ENCODE measurements around the gene ZNF605. TPM values are rescaled to one million over a fixed set of nuclear protein-coding genes. Genes with fewer than 3 reads are reported as not detected.
A peak's percentile ranks its signal among the peaks of the same experiment; 100 is the strongest.

ZNF605 gene
- total RNA-seq, 1 experiment from 2014 or later, result 31.1 TPM

DNA sequence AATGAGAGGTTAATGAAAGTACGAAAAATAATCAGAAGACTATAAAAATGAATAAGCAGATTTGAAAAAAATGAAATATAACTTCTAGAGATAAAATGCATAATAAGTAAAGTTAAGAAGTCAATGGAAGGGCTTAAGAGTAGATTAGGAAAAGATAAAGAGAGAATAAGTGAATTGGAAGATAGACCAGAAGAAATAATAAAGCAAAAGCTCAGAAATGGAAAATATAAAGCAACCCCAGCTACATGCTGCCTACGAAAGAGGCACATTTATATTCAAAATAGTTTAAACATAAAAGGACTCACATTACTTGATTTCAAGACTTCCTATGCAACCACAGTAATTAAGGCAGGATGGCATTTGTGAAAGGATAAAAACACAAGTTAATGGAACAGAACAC lies 19.9 kb downstream of the ZNF605 start:
- peaks cover 20% of the 10 kb centered on the region for H3K9me3 Mint-ChIP-seq (ENCODE audit: low read depth, unreplicated experiment)
- no peaks in the 10 kb centered on the region for H3K4me1 Mint-ChIP-seq (ENCODE audit: low read depth, unreplicated experiment)
- no peaks in the 10 kb centered on the region for H3K27me3 Mint-ChIP-seq (ENCODE audit: unreplicated experiment)
- CTCF ChIA-PET, result no interaction called here
- BruUV-seq (replicated peaks), result no TSS peak
- peaks cover 23% of the 10 kb centered on the region for H3K36me3 Mint-ChIP-seq (ENCODE audit: insufficient read depth, unreplicated experiment)
- intact Hi-C loops (cut with micrococcal nuclease; ENCODE audit: unreplicated experiment), result no loop called here
- TF ChIP-seq, protein P1, sequence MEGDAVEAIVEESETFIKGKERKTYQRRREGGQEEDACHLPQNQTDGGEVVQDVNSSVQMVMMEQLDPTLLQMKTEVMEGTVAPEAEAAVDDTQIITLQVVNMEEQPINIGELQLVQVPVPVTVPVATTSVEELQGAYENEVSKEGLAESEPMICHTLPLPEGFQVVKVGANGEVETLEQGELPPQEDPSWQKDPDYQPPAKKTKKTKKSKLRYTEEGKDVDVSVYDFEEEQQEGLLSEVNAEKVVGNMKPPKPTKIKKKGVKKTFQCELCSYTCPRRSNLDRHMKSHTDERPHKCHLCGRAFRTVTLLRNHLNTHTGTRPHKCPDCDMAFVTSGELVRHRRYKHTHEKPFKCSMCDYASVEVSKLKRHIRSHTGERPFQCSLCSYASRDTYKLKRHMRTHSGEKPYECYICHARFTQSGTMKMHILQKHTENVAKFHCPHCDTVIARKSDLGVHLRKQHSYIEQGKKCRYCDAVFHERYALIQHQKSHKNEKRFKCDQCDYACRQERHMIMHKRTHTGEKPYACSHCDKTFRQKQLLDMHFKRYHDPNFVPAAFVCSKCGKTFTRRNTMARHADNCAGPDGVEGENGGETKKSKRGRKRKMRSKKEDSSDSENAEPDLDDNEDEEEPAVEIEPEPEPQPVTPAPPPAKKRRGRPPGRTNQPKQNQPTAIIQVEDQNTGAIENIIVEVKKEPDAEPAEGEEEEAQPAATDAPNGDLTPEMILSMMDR (IDR thresholded peaks at IDR 0.05; ENCODE audit: unreplicated experiment), result no peak
- H3K4me3 Mint-ChIP-seq (ENCODE audit: low read depth, unreplicated experiment), result no peak overlapping the region
- no peak for DNase-seq
- H3K27ac Mint-ChIP-seq (ENCODE audit: unreplicated experiment), result no peak overlapping the region

DNA sequence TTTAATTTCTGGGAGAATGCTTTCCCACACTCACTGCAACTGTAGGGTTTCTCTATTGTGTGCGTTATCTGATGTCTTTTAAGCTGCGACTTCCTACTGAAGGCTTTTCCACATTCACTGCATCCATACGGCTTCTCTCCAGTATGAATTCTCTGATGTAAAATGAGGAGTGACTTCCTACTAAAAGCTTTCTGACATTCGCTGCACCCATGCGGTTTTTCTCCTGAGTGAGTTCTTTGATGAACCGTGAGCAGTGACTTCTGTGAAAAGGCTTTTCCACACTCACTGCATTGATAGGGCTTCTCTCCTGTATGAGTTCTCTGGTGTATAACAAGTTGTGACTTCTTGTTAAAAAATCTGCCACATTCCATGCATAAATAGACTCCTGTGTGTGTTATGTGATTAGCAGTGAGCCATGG lies 29.7 kb downstream of the ZNF605 start:
- Mint-ChIP-seq H3K27ac (ENCODE audit: unreplicated experiment) (peak overlapping the region; percentile 65), H3K36me3 (ENCODE audit: insufficient read depth, unreplicated experiment) (peaks cover 33% of the 10 kb centered on the region), H3K4me1 (ENCODE audit: low read depth, unreplicated experiment) (no peaks in the 10 kb centered on the region), H3K4me3 (ENCODE audit: low read depth, unreplicated experiment) (no peak overlapping the region), H3K27me3 (ENCODE audit: unreplicated experiment) (no peaks in the 10 kb centered on the region), H3K9me3 (ENCODE audit: low read depth, unreplicated experiment) (peaks cover 46% of the 10 kb centered on the region)
- intact Hi-C loops (cut with micrococcal nuclease; ENCODE audit: unreplicated experiment), result no loop called here
- CTCF ChIA-PET, result no interaction called here
- TF ChIP-seq, protein P1 (IDR thresholded peaks at IDR 0.05; ENCODE audit: unreplicated experiment), result no peak
- DNase-seq, result no peak
- BruUV-seq (replicated peaks), result no TSS peak

DNA sequence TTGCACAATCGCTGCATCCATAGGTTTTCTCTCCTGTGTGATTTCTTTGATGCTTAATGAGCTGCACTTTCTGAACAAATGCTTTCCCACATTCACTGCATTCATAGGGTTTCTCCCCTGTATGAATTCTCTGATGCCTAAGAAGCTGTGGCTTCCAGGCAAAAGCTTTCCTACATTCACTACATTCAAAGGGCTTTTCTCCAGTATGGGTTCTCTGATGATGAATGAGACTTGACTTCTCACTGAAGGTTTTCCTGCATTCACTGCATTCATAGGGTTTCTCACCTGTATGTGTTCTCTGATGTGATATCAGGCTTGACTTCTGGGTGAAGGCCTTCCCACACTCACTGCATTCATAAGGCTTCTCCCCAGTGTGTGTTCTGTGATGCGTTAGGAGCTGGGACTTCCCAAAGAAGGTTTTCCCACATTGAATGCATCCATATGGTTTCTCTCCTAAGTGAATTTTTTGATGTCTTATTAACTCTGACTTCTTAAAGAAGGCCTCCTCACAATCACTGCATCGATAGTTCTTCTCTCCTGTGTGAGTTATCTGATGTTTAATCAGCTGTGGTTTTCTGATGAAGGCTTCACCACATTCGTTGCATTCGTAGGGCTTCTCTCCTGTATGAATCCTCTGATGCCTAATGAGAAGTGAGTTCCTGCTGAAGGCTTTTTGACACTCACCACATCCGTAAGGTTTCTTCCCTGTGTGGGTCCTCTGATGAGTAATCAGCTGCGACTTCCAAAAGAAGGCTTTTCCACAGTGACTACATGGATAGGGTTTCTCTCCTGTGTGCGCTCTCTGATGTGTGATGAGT lies 30.3 kb downstream of the ZNF605 start:
- Mint-ChIP-seq H3K36me3 (ENCODE audit: insufficient read depth, unreplicated experiment) (peaks cover 27% of the 10 kb centered on the region), H3K27ac (ENCODE audit: unreplicated experiment) (peak overlapping the region; percentile 65), H3K4me3 (ENCODE audit: low read depth, unreplicated experiment) (no peak overlapping the region), H3K4me1 (ENCODE audit: low read depth, unreplicated experiment) (no peaks in the 10 kb centered on the region), H3K9me3 (ENCODE audit: low read depth, unreplicated experiment) (peaks cover 47% of the 10 kb centered on the region), H3K27me3 (ENCODE audit: unreplicated experiment) (no peaks in the 10 kb centered on the region)
- TF ChIP-seq, protein P1 (IDR thresholded peaks at IDR 0.05; ENCODE audit: unreplicated experiment), result no peak
- no peak for DNase-seq
- intact Hi-C loops (cut with micrococcal nuclease; ENCODE audit: unreplicated experiment), result no loop called here
- CTCF ChIA-PET, result no interaction called here
- no TSS peak for BruUV-seq (replicated peaks)

DNA sequence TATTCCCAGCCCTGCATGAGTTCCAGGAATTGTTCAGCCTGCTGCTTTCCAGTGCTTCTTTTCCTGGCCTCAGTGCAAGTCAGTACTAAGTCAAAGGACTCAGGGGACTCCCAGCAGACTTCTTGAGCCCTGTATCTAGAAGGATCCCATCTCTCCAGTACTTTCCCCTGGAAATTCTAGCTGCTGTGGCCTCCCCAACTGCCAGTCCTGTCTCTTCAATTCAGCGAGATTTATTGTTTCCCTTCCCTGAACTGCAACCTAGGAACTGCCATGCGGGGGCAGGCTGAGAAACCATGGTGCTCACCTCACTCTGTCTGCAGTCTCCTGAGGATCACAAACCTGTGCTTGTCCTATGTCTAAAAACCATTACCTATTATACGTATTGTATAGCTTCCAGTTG lies 31.8 kb downstream of the ZNF605 start:
- Mint-ChIP-seq H3K27ac (ENCODE audit: unreplicated experiment) (no peak overlapping the region), H3K27me3 (ENCODE audit: unreplicated experiment) (no peaks in the 10 kb centered on the region), H3K4me3 (ENCODE audit: low read depth, unreplicated experiment) (no peak overlapping the region), H3K36me3 (ENCODE audit: insufficient read depth, unreplicated experiment) (peaks cover 27% of the 10 kb centered on the region), H3K4me1 (ENCODE audit: low read depth, unreplicated experiment) (no peaks in the 10 kb centered on the region), H3K9me3 (ENCODE audit: low read depth, unreplicated experiment) (peaks cover 44% of the 10 kb centered on the region)
- TF ChIP-seq, protein P1 (IDR thresholded peaks at IDR 0.05; ENCODE audit: unreplicated experiment), result no peak
- DNase-seq, result no peak
- intact Hi-C loops (cut with micrococcal nuclease; ENCODE audit: unreplicated experiment), result no loop called here
- CTCF ChIA-PET, result no interaction called here
- no TSS peak for BruUV-seq (replicated peaks)

Measured in Calu3 (cell line).